ENCODE measurements around the gene CIB2.

- TF ChIP-seq, protein P1, sequence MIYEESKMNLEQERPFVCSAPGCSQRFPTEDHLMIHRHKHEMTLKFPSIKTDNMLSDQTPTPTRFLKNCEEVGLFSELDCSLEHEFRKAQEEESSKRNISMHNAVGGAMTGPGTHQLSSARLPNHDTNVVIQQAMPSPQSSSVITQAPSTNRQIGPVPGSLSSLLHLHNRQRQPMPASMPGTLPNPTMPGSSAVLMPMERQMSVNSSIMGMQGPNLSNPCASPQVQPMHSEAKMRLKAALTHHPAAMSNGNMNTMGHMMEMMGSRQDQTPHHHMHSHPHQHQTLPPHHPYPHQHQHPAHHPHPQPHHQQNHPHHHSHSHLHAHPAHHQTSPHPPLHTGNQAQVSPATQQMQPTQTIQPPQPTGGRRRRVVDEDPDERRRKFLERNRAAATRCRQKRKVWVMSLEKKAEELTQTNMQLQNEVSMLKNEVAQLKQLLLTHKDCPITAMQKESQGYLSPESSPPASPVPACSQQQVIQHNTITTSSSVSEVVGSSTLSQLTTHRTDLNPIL (CRISPR knock-in tag; IDR thresholded peaks at IDR 0.05; ENCODE audit: low read depth), result no peak
- TF ChIP-seq ZFP30 (CRISPR knock-in tag; IDR thresholded peaks at IDR 0.05) (no peak), ARNTL (CRISPR knock-in tag; IDR thresholded peaks at IDR 0.05; ENCODE audit: borderline replicate concordance, low read depth) (no peak), ZNF8 (CRISPR knock-in tag; IDR thresholded peaks at IDR 0.05) (no peak), ZFP3 (CRISPR knock-in tag; IDR thresholded peaks at IDR 0.05) (no peak), RARB (CRISPR knock-in tag; IDR thresholded peaks at IDR 0.05) (no peak), ISL1 (CRISPR knock-in tag; IDR thresholded peaks at IDR 0.05) (no peak), TOX (CRISPR knock-in tag; IDR thresholded peaks at IDR 0.05; ENCODE audit: borderline replicate concordance) (no peak), PPARA (CRISPR knock-in tag; IDR thresholded peaks at IDR 0.05; ENCODE audit: borderline replicate concordance) (no peak), CSDC2 (CRISPR knock-in tag; IDR thresholded peaks at IDR 0.05) (no peak), GLIS3 (CRISPR knock-in tag; IDR thresholded peaks at IDR 0.05) (no peak), POU6F1 (CRISPR knock-in tag; IDR thresholded peaks at IDR 0.05; ENCODE audit: borderline replicate concordance, low read depth) (no peak)
- TF ChIP-seq, protein P2, sequence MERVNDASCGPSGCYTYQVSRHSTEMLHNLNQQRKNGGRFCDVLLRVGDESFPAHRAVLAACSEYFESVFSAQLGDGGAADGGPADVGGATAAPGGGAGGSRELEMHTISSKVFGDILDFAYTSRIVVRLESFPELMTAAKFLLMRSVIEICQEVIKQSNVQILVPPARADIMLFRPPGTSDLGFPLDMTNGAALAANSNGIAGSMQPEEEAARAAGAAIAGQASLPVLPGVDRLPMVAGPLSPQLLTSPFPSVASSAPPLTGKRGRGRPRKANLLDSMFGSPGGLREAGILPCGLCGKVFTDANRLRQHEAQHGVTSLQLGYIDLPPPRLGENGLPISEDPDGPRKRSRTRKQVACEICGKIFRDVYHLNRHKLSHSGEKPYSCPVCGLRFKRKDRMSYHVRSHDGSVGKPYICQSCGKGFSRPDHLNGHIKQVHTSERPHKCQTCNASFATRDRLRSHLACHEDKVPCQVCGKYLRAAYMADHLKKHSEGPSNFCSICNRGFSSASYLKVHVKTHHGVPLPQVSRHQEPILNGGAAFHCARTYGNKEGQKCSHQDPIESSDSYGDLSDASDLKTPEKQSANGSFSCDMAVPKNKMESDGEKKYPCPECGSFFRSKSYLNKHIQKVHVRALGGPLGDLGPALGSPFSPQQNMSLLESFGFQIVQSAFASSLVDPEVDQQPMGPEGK (CRISPR knock-in tag; IDR thresholded peaks at IDR 0.05; ENCODE audit: borderline replicate concordance), result no peak
- TF ChIP-seq, protein P3, sequence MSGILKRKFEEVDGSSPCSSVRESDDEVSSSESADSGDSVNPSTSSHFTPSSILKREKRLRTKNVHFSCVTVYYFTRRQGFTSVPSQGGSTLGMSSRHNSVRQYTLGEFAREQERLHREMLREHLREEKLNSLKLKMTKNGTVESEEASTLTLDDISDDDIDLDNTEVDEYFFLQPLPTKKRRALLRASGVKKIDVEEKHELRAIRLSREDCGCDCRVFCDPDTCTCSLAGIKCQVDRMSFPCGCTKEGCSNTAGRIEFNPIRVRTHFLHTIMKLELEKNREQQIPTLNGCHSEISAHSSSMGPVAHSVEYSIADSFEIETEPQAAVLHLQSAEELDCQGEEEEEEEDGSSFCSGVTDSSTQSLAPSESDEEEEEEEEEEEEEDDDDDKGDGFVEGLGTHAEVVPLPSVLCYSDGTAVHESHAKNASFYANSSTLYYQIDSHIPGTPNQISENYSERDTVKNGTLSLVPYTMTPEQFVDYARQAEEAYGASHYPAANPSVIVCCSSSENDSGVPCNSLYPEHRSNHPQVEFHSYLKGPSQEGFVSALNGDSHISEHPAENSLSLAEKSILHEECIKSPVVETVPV (CRISPR knock-in tag; IDR thresholded peaks at IDR 0.05), result no peak
Measured at GRCh38 chr15:78063970-78064385, 67.3 kb downstream of the CIB2 start.
